Activated CD4-positive, alpha-beta T cell treated with anti-CD3 and anti-CD28 coated beads, Interleukin-2, amount 50 U/mL, for 4 hours (primary cell): Measurements from ENCODE around the gene CHST8.
"Not testable (repeated sequence)": the region's sequence is repeated elsewhere in the genome, so short reads cannot be mapped to it uniquely, and the experiment has no call there.

Experiments used
- DNase-seq, 2 experiments: peaks; one replicate each; pipeline ENCODE4 v3.0.0-alpha.2; 2020

CHST8 gene

GRCh38 chr19:33818411-33818810, 196.7 kb downstream of the CHST8 start:
- DNase-seq = no peak

DNA sequence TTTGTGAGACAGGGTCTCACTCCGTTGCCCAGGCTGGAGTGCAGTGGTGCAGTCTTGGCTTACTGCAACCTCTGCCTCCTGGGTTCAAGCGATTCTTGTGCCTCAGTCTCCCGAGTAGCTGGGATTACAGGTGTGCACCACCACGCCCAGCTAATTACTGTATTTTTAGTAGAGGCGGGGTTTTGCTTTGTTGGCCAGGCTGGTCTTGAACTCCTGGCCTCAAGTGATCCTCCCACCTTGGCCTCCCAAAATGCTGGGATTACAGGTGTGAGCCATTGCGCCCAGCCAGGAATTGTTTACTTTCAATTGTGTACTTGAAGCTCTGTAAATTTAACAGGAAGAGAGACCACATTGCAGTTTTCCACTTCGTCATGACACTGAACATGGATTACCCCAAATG, 197.3 kb downstream of the CHST8 start:
- not testable (repeated sequence) for DNase-seq

- no peak for DNase-seq
Measured at GRCh38 chr19:33819506-33819879, 197.7 kb downstream of the CHST8 start.

- peak; percentile 27 to 30 for DNase-seq
Measured at GRCh38 chr19:33819880-33820781, 198.4 kb downstream of the CHST8 start.

DNA sequence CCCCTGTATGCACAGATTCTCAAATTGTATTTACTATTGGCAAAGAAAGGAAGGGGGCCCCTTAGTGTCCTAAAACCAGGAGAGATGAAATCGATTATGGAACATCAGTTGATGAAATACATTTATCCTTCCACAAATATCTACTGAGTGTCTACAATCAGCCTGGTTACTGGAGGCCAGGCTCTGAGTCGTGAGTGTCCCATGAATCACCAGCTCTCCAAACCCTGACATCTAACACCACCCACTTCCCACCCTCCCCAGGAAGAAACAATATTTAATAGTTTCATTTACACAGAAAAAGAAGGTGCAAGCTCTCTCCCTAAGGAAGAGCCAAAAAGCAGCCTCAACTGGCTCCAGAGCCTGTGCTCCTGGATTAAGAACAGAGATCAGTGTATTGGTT, 200.1 kb downstream of the CHST8 start:
- DNase-seq = no peak
